ENCODE measurements around the gene DBP.

DBP gene

DNA sequence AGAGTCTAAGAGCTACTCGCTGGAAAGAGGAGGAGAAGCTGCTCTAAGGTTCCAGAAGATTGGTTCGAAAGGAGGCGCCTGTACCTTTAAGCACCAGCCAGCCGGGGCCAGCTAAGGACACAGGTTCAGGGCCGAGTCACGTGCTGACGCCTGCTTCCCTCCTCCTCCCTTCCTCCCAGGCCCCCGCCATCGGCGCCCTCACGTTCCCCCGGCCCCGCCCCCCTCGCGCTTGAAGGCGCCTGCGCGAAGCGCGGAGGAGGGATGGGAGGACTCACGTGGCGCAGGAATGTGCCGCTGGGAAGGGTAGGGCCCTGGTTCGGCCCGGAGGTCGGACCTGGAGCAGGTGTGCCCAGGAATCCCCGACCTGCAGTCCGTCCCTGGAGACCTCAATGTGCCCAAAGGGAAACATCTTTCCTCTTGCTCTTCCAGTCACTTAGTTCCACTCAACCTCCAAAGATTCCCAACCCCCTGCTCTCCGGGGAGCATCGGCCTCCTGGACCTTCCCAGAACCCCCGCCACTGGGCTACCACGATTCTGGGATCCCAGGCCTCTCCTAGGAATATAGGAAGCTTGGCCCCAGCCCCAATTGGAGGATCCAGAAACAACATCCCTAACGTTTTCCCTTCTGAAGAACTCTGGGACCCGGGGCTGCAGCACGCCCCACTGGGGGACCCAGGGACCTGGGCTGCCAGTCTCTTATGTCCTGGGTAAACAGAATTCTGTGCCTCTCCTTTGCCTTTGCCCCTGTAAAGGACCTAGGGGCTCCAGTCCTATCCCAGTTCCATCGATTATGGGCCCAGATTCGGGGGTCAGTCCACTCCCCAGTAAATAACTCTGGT lies 2.5 kb downstream of the DBP start (continued):
- TF ChIP-seq, protein P1, sequence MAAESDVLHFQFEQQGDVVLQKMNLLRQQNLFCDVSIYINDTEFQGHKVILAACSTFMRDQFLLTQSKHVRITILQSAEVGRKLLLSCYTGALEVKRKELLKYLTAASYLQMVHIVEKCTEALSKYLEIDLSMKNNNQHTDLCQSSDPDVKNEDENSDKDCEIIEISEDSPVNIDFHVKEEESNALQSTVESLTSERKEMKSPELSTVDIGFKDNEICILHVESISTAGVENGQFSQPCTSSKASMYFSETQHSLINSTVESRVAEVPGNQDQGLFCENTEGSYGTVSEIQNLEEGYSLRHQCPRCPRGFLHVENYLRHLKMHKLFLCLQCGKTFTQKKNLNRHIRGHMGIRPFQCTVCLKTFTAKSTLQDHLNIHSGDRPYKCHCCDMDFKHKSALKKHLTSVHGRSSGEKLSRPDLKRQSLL (tag by site-specific recombination; IDR thresholded peaks at IDR 0.05): no peak
- TF ChIP-seq ZNF548 (tag by site-specific recombination; IDR thresholded peaks at IDR 0.05) (no peak), ZNF174 (tag by site-specific recombination; IDR thresholded peaks at IDR 0.05) (no peak), ZSCAN23 (tag by site-specific recombination; IDR thresholded peaks at IDR 0.05) (0 out of 2 replicates have a peak, but pooled peaks have one; percentile 46), WT1 (tag by site-specific recombination; IDR thresholded peaks at IDR 0.05) (peak; percentile 71; the same call in 1 of the 2 replicates), TCF7L2 (IDR thresholded peaks at IDR 0.05; ENCODE audit: borderline replicate concordance, low read depth, low read length) (no peak), GLI4 (tag by site-specific recombination; IDR thresholded peaks at IDR 0.05) (0 out of 2 replicates have a peak, but pooled peaks have one; percentile 27), ZNF514 (tag by site-specific recombination; IDR thresholded peaks at IDR 0.05) (no peak), ZNF404 (tag by site-specific recombination; IDR thresholded peaks at IDR 0.05) (no peak), EGR2 (tag by site-specific recombination; IDR thresholded peaks at IDR 0.05; ENCODE audit: low read depth) (peak; percentile 88), ZNF768 (tag by site-specific recombination; IDR thresholded peaks at IDR 0.05) (no peak), ZNF391 (tag by site-specific recombination; IDR thresholded peaks at IDR 0.05; ENCODE audit: borderline replicate concordance, low read depth) (0 out of 2 replicates have a peak, but pooled peaks have one; percentile 16), KLF7 (tag by site-specific recombination; IDR thresholded peaks at IDR 0.05; ENCODE audit: borderline replicate concordance) (peak; percentile 66; the same call in 1 of the 2 replicates), ZBTB20 (tag by site-specific recombination; IDR thresholded peaks at IDR 0.05) (peak; percentile 84), ZNF366 (tag by site-specific recombination; conservative IDR thresholded peaks at IDR 0.05) (peak; percentile 99), ZNF18 (tag by site-specific recombination; IDR thresholded peaks at IDR 0.05) (no peak), IKZF3 (tag by site-specific recombination; IDR thresholded peaks at IDR 0.05) (peak; percentile 95), HOXA7 (CRISPR knock-in tag; IDR thresholded peaks at IDR 0.05; ENCODE audit: borderline replicate concordance) (no peak), ZNF362 (tag by site-specific recombination; IDR thresholded peaks at IDR 0.05) (no peak), ZNF2 (tag by site-specific recombination; IDR thresholded peaks at IDR 0.05) (peak; percentile 48; the same call in 1 of the 2 replicates), YY2 (tag by site-specific recombination; IDR thresholded peaks at IDR 0.05) (peak; percentile 66), ZNF133 (tag by site-specific recombination; IDR thresholded peaks at IDR 0.05) (no peak), ZNF561 (tag by site-specific recombination; IDR thresholded peaks at IDR 0.05; ENCODE audit: borderline replicate concordance) (no peak), ZNF426 (tag by site-specific recombination; IDR thresholded peaks at IDR 0.05) (no peak), ZNF549 (tag by site-specific recombination; IDR thresholded peaks at IDR 0.05) (no peak), ZNF76 (tag by site-specific recombination; IDR thresholded peaks at IDR 0.05; ENCODE audit: borderline replicate concordance, low read depth) (peak; percentile 94), ZNF785 (tag by site-specific recombination; IDR thresholded peaks at IDR 0.05) (no peak; the same call in 1 of the 2 replicates), ZNF692 (tag by site-specific recombination; IDR thresholded peaks at IDR 0.05) (peak; percentile 58; the same call in 1 of the 2 replicates), KLF10 (tag by site-specific recombination; IDR thresholded peaks at IDR 0.05) (peak; percentile 87), KLF8 (tag by site-specific recombination; IDR thresholded peaks at IDR 0.05) (peak; percentile 84), ZSCAN16 (tag by site-specific recombination; IDR thresholded peaks at IDR 0.05) (peak; percentile 85)
- TF ChIP-seq, protein P2, sequence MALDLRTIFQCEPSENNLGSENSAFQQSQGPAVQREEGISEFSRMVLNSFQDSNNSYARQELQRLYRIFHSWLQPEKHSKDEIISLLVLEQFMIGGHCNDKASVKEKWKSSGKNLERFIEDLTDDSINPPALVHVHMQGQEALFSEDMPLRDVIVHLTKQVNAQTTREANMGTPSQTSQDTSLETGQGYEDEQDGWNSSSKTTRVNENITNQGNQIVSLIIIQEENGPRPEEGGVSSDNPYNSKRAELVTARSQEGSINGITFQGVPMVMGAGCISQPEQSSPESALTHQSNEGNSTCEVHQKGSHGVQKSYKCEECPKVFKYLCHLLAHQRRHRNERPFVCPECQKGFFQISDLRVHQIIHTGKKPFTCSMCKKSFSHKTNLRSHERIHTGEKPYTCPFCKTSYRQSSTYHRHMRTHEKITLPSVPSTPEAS (tag by site-specific recombination; IDR thresholded peaks at IDR 0.05): no peak
- TF ChIP-seq, protein P3, sequence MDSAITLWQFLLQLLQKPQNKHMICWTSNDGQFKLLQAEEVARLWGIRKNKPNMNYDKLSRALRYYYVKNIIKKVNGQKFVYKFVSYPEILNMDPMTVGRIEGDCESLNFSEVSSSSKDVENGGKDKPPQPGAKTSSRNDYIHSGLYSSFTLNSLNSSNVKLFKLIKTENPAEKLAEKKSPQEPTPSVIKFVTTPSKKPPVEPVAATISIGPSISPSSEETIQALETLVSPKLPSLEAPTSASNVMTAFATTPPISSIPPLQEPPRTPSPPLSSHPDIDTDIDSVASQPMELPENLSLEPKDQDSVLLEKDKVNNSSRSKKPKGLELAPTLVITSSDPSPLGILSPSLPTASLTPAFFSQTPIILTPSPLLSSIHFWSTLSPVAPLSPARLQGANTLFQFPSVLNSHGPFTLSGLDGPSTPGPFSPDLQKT (IDR thresholded peaks at IDR 0.05; ENCODE audit: borderline replicate concordance, low read depth, low read length): no peak
